Measurements from ENCODE around the gene PHKG2.

The PHKG2 gene

GRCh38 chr16:30738984-30739951, 9.0 kb upstream of the PHKG2 start:
- Mint-ChIP-seq H3K4me3 (no peak overlapping the region), H3K27me3 (no peaks in the 10 kb centered on the region), H3K9me3 (no peaks in the 10 kb centered on the region), H3K36me3 (ENCODE audit: low read depth) (peaks cover 100% of the 10 kb centered on the region), H3K27ac (no peak overlapping the region), H3K4me1 (ENCODE audit: low read depth) (peaks cover 18% of the 10 kb centered on the region)
- intact Hi-C loops (cut with micrococcal nuclease): no loop called here

GRCh38 chr16:30740364-30741251, 7.6 kb upstream of the PHKG2 start:
- intact Hi-C loops (cut with micrococcal nuclease): no loop called here
- Mint-ChIP-seq H3K4me3 (peak overlapping the region; percentile 63), H3K4me1 (ENCODE audit: low read depth) (peaks cover 23% of the 10 kb centered on the region), H3K27ac (peak overlapping the region; percentile 62), H3K9me3 (no peaks in the 10 kb centered on the region), H3K27me3 (no peaks in the 10 kb centered on the region), H3K36me3 (ENCODE audit: low read depth) (peaks cover 100% of the 10 kb centered on the region)

GRCh38 chr16:30741461-30741914, 6.7 kb upstream of the PHKG2 start:
- peaks cover 25% of the 10 kb centered on the region for H3K4me1 Mint-ChIP-seq (ENCODE audit: low read depth)
- H3K27ac Mint-ChIP-seq: peak overlapping the region; percentile 62
- H3K36me3 Mint-ChIP-seq (ENCODE audit: low read depth): peaks cover 91% of the 10 kb centered on the region
- intact Hi-C loops (cut with micrococcal nuclease): no loop called here
- H3K27me3 Mint-ChIP-seq: no peaks in the 10 kb centered on the region
- H3K9me3 Mint-ChIP-seq: no peaks in the 10 kb centered on the region
- H3K4me3 Mint-ChIP-seq: no peak overlapping the region

GRCh38 chr16:30743716-30744115, 4.5 kb upstream of the PHKG2 start:
- peaks cover 75% of the 10 kb centered on the region for H3K36me3 Mint-ChIP-seq (ENCODE audit: low read depth)
- H3K27ac Mint-ChIP-seq: peak overlapping the region; percentile 20
- H3K27me3 Mint-ChIP-seq: no peaks in the 10 kb centered on the region

GRCh38 chr16:30744183-30744582, 4.0 kb upstream of the PHKG2 start:
- Mint-ChIP-seq H3K4me3 (no peak overlapping the region), H3K27me3 (no peaks in the 10 kb centered on the region), H3K27ac (no peak overlapping the region), H3K9me3 (no peaks in the 10 kb centered on the region), H3K36me3 (ENCODE audit: low read depth) (peaks cover 75% of the 10 kb centered on the region), H3K4me1 (ENCODE audit: low read depth) (peaks cover 45% of the 10 kb centered on the region)
- intact Hi-C loops (cut with micrococcal nuclease): no loop called here

More at GRCh38 chr16:30743716-30744115, 4.5 kb upstream of the PHKG2 start:
- intact Hi-C loops (cut with micrococcal nuclease): no loop called here
- Mint-ChIP-seq H3K4me1 (ENCODE audit: low read depth) (peaks cover 44% of the 10 kb centered on the region), H3K9me3 (no peaks in the 10 kb centered on the region), H3K4me3 (no peak overlapping the region)

GRCh38 chr16:30745082-30745481, 3.1 kb upstream of the PHKG2 start:
- intact Hi-C loops (cut with micrococcal nuclease): no loop called here
- no peak overlapping the region for H3K4me3 Mint-ChIP-seq
- H3K9me3 Mint-ChIP-seq: no peaks in the 10 kb centered on the region
- H3K36me3 Mint-ChIP-seq (ENCODE audit: low read depth): peaks cover 75% of the 10 kb centered on the region
- H3K4me1 Mint-ChIP-seq (ENCODE audit: low read depth): peaks cover 52% of the 10 kb centered on the region
- H3K27ac Mint-ChIP-seq: no peak overlapping the region
- H3K27me3 Mint-ChIP-seq: no peaks in the 10 kb centered on the region

- intact Hi-C loops (cut with micrococcal nuclease): no loop called here
- Mint-ChIP-seq H3K4me3 (no peak overlapping the region), H3K9me3 (no peaks in the 10 kb centered on the region), H3K27me3 (no peaks in the 10 kb centered on the region), H3K4me1 (ENCODE audit: low read depth) (peaks cover 57% of the 10 kb centered on the region), H3K36me3 (ENCODE audit: low read depth) (peaks cover 75% of the 10 kb centered on the region), H3K27ac (peak overlapping the region; percentile 92)
Observed at GRCh38 chr16:30746638-30747175, 1.5 kb upstream of the PHKG2 start.

GRCh38 chr16:30747331-30747730, 894 bp upstream of the PHKG2 start:
- peak overlapping the region; percentile 98 for H3K4me3 Mint-ChIP-seq
- peaks cover 57% of the 10 kb centered on the region for H3K4me1 Mint-ChIP-seq (ENCODE audit: low read depth)
- no peaks in the 10 kb centered on the region for H3K27me3 Mint-ChIP-seq
- intact Hi-C loops (cut with micrococcal nuclease): no loop called here
- peaks cover 75% of the 10 kb centered on the region for H3K36me3 Mint-ChIP-seq (ENCODE audit: low read depth)
- H3K9me3 Mint-ChIP-seq: no peaks in the 10 kb centered on the region
- H3K27ac Mint-ChIP-seq: peak overlapping the region; percentile 92

- Mint-ChIP-seq H3K36me3 (ENCODE audit: low read depth) (peaks cover 72% of the 10 kb centered on the region), H3K27ac (peak overlapping the region; percentile 92), H3K4me1 (ENCODE audit: low read depth) (peaks cover 57% of the 10 kb centered on the region), H3K4me3 (peak overlapping the region; percentile 98), H3K27me3 (no peaks in the 10 kb centered on the region), H3K9me3 (no peaks in the 10 kb centered on the region)
- intact Hi-C loops (cut with micrococcal nuclease): loop anchor here (1.0 kb wide), 3 partner anchors 12 to 65 kb away; no protein-coding TSS in a partner anchor
Observed at GRCh38 chr16:30748634-30749445, 615 bp downstream of the PHKG2 start.

GRCh38 chr16:30750201-30750600, 2.0 kb downstream of the PHKG2 start:
- H3K9me3 Mint-ChIP-seq: no peaks in the 10 kb centered on the region
- peaks cover 72% of the 10 kb centered on the region for H3K36me3 Mint-ChIP-seq (ENCODE audit: low read depth)
- peaks cover 54% of the 10 kb centered on the region for H3K4me1 Mint-ChIP-seq (ENCODE audit: low read depth)
- H3K27me3 Mint-ChIP-seq: no peaks in the 10 kb centered on the region
- no peak overlapping the region for H3K27ac Mint-ChIP-seq
- intact Hi-C loops (cut with micrococcal nuclease): no loop called here
- H3K4me3 Mint-ChIP-seq: no peak overlapping the region

GRCh38 chr16:30750876-30751465, 2.7 kb downstream of the PHKG2 start:
- Mint-ChIP-seq H3K27ac (no peak overlapping the region), H3K4me3 (no peak overlapping the region), H3K9me3 (no peaks in the 10 kb centered on the region), H3K27me3 (no peaks in the 10 kb centered on the region), H3K4me1 (ENCODE audit: low read depth) (peaks cover 52% of the 10 kb centered on the region), H3K36me3 (ENCODE audit: low read depth) (peaks cover 76% of the 10 kb centered on the region)
- intact Hi-C loops (cut with micrococcal nuclease): no loop called here

- intact Hi-C loops (cut with micrococcal nuclease): no loop called here
- Mint-ChIP-seq H3K4me1 (ENCODE audit: low read depth) (peaks cover 44% of the 10 kb centered on the region), H3K27ac (no peak overlapping the region), H3K27me3 (no peaks in the 10 kb centered on the region), H3K4me3 (no peak overlapping the region), H3K9me3 (no peaks in the 10 kb centered on the region), H3K36me3 (ENCODE audit: low read depth) (peaks cover 95% of the 10 kb centered on the region)
Observed at GRCh38 chr16:30753596-30753995, 5.4 kb downstream of the PHKG2 start.

Data from dendritic cell treated with granulocyte-macrophage colony-stimulating factor and Interleukin-4, amounts not matched to agents 40 ng/mL and 50 ng/mL, for 4 days (primary cell).